ENCODE results near the gene IQGAP2.
"Not testable (repeated sequence)": the region's sequence is repeated elsewhere in the genome, so short reads cannot be mapped to it uniquely, and the experiment has no call there.

IQGAP2 gene

DNA sequence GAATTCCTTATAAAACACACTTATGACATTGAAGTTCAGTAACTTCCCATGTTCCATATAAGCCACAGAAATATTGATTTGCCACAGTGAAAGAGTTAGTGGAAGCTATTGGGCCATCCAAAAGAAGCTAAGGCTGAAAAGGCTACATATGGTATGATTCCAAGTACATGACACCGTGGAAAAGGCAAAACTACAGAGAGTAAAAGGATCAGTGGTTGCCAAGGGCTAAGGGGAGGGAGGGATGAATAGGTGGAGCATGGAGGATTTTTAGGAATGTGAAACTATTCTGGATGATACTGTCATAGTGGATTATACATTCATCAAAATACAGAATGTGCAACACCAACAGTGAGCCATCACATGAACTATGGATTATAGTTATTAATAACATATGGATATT lies 110.4 kb downstream of the IQGAP2 start:
- DNase-seq = no peak

- no peak for DNase-seq
Observed at GRCh38 chr5:76514292-76514691, 111.2 kb downstream of the IQGAP2 start.

DNA sequence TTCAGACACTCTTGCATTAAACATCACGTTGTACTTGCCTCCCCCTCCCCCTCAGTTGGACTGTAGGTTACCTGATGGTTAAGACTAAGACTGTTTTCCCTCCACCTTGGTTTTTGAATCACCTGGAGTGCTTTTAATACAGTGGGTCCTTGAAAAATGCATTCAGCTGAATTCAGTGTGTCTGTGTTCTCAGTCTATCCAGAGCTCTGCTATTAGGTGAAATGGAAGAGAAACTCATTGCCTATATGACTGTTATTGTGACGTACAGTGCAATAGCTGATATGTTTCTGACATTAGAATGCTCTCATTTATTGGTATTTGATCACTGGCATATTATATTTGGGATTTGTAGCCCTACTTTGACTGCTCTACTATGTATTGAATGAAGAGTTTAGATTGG lies 111.6 kb downstream of the IQGAP2 start:
- DNase-seq = no peak

DNA sequence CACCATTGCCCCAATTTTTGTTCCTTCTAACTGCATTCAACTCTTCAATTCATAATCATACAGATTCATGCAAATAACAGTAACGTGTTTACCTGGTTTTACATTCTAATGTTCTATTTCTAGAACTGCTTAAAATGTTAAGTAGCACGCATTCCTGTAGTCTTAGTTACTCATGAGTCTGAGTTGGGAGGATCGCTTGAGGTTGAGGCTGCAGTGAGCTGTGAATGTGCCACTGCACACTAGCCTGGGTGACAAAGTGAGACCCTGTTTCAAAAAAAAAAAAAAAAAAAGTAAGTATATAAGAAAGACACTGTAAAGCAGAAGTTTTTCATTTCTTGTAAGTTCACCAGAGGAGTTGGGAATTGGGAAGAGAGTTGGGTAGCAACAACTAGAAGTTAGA lies 114.2 kb downstream of the IQGAP2 start:
- DNase-seq = no peak

DNA sequence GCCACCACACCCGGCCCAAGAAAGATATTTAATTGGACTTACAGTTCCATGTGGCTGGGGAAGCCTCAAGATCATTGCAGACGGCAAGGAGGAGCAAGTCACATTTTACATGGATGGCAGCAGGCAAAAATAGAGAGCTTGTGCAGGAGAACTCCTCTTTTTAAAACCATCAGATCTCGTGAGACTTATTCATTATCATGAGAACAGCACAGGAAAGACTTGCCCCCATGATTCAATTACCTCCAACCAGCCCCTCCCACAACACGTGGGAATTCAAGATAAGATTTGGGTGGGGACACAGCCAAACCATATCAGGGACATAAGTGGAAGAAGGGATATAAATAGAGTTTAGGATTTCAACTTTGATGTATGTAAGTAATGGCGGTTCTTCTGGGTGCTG lies 115.2 kb downstream of the IQGAP2 start:
- DNase-seq = not testable (repeated sequence)

GRCh38 chr5:76521240-76521758 lies 118.2 kb downstream of the IQGAP2 start:
- DNase-seq = peak in 1 of 2 donors; percentile 32

DNA sequence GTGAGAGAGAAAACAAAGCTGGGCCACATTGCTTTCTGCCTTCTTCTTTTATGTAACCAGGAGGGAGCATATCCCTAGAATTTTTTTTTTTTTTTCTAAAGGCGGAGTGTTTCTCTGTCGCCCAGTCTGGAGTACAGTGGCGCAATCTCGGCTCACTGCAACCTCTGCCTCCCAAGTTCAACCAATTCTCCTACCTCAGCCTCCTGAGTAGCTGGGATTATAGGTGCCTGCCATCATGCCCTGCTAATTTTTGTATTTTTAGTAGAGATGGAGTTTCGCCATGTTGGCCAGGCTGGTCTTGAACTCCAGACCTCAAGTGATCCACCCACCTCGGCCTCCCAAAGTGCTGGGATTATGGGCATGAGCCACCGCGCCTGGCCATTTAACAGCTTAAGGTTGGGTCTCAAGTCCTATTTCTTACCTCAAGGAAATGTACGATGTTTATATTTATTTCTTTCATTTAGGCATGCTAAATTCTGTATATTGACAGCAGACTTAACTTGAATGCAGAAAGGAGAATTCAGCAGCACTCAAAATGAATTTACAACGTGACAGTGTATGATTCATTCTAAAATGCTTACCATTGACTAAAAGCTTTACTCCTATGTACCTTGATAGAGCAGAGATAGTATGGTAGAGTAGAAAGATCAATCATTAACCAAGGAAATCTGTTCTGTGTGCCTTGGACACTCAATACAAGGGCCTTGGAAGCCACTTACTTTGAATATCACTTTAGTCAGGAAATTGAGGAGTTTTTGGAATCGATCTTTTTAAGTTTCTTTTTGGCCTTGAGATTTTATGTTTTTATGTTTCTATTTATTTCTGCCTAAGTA lies 119.2 kb downstream of the IQGAP2 start:
- no peak for DNase-seq

DNA sequence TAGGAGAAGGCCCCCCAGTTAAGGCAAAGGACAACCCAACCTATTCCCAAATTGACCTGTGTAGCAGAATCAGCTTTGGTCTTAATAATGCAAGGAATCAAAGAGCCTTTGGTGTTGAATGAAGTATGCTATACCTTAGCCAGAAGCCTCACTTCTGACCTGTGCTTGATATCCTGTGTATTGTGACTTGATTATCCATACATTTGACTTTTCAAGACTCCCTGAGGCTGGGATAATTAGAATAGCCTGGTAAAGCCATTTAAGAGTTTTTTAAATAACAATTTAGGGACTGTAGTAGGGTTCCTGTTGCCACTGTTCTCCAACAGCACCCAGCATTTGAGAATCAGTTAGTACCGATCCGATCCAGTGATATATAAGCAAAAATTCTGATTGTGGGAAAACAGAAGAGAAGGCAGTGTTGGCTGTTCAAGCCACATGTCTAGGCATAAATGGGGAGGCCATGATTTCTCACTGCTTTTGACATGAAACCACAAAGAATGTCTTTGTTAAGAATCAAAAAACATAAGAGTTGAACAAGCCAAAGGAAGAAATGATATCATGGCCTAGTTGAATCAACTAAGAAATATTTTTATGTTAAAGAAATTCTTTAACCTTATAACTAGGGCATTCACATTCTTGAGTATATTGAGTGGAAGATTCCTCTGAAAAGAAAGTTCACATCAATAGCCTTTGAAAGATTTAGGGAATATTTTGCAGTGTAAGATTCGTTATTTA lies 121.2 kb downstream of the IQGAP2 start:
- no peak for DNase-seq

GRCh38 chr5:76524868-76525267 lies 121.8 kb downstream of the IQGAP2 start:
- DNase-seq = no peak

DNA sequence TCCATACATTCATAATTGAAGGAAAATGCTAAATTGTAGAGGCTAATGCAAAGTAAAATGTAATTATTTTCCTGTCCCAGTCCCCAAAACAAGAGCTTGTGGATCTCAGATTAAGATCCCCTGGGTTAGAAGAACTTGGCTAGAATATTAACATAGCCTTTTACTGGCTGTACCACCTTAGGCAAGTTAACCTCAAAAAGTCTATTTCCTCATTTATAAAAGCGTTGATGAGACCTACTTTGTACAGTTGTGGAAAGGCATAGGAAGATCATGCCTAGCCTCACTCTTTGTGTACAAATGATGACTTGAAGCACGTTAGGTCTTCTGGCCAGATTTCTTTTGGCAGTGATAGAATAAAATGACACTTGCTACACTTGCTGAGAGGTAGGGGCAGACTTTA lies 122.9 kb downstream of the IQGAP2 start:
- DNase-seq = no peak

- no peak for DNase-seq
Observed at GRCh38 chr5:76526950-76527583, 124.0 kb downstream of the IQGAP2 start.

- peak in 1 of 2 donors; percentile 13 for DNase-seq
Observed at GRCh38 chr5:76527685-76528161, 124.6 kb downstream of the IQGAP2 start.

DNA sequence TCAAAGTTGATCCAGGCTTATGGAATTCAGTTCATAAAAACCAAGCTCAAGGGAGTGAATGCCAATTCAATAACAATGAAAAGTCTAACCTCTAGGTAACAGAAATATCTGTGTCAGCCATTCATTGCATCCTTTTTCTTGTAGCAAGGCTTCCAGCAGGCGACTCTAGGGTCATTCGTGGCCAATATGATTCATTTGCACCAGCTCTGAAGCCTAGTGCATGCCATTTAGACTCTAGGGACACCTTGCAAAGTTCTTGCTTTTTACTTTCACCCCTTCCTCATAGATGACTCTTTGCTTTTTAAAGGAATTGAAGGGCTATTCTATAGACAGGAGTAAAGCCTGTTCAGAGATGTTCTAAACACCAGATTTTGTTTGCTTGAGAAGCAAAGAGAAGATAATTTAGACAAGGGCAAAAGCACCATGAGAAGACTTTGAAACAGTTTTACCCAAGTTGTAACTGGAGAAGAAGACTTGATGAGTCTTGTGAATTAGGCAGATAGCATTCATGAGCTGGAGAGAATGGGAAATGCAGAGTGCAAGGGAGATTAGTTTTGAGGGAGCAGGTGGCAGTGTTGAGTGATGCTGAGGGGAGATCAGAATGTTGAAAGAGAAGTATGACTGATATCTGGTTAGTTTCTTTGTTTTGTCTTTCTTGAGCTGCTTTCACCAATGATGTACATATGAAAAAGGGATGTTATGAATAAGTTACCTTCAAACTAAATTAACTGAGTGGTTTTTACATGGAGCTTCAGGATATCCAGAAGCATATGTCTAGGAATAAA lies 125.7 kb downstream of the IQGAP2 start:
- no peak for DNase-seq

- DNase-seq = no peak
Observed at GRCh38 chr5:76529464-76530344, 126.6 kb downstream of the IQGAP2 start.

DNA sequence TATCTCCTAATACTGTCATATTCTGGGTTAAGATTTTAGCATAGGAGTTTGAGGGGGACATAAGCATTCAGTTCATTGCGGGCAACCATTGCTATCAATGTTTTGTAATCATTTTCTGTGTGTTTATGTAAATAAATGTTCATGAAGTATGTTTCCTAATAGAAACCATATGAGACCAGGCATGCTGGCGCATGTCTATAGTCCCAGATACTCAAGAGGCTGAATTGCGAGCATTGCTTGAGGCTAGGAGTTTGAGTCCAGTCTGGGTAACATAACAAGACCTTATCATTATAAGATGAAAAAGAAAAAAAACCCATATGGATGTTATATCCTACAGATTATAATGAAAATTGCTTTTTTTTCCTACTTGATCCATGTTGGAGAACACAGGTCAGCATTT lies 129.0 kb downstream of the IQGAP2 start:
- DNase-seq = no peak

GRCh38 chr5:76532973-76533372 lies 129.9 kb downstream of the IQGAP2 start:
- no peak for DNase-seq

DNA sequence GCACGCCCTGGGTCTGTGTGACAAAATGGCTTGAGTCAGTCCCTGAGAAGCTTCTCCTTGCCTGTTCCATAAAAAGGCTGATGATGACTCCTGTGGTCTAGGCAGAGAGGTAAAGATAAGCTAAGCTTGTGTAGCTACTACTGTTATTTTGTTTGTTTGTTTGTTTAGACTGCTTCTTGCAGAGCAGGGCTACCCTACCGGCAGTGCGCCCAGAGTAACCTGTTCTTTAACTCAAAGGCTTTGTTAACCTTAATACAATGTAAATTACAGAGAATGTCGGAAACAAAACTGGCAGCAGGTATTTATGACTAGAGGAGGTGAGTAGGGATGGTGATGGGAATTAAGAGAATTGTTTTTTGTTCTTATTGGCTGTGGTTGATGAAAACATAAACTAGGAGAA lies 132.5 kb downstream of the IQGAP2 start:
- DNase-seq = no peak

DNA sequence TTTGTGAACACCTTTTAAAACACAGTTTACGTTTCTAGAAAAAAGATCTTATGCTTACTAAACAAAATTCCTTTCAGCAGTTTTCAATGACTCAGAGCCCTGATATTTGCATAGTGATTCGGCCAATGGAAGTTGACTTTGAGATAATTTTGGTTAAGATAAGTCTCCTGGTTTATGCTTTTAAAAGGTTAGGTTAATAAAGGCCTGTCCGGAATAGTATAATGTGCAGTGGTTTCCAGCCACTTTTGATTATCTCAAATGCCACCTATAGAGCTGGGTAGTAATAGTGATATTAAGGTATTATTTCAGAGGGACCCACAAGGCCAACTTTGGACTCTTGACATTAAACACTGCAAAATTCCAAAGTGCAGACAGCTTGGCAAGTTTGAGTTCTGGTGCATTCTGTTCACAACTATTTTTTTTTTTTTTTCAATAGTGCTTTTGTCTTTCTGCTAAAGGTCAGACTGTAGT lies 134.0 kb downstream of the IQGAP2 start:
- no peak for DNase-seq

DNA sequence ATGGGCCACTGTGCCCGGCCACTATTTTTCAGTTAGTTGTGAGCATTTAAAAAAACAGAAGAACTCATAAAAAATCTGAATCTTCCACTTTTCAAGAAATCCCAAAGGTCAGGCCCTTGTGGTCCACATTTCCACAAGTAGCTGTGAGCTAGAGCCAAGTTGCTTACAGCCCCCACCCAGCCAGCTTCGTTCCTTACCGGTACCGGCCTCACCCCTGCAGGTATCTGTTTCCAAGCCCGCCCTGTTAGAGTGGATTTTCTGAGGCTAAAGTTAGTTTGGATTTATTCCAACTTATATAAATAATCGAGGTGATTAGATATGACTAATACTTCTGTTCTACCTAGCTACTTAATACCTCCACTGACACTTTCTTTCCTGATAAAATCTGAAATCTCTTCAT lies 139.2 kb downstream of the IQGAP2 start:
- no peak for DNase-seq

DNA sequence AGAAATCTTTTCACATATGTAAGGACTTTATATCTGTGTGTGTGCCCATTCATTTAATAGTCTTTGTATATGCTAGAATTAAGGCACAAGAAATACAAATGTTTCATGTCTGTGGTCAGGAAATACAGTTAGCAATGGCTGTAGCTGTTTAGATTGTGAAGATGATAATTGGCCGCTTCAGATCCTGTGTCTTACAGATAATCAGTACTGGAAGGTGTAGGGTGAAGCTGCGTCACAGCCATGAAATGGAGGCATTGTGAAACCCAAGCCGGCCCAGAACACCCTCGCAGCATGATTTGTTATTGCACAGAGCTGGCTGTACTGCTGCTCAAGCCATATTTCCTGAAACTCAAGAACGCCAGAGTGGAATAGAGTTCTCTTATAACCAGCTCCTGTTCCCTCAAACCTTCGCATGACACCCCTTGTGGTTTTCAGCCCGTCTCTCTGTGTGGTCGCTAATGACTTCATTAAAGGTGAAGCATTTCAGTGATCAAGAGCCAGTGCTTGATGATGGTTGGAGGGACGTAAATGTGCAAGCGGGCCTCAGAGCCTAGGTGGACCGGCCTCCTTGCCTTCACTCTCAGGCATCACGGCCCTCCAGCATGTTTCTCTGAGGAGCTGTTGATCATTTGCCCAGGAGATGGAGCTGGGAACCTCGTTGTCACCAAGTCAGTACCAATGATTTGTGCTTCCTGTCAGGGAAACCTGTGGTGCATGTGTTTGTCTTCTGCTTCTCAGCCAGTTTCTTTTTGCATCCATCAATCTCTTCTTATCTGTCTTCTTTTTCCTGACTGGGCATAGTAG lies 140.0 kb downstream of the IQGAP2 start:
- peak; percentile 75 to 85 for DNase-seq
